AG20443 (cell line): ENCODE results near the gene RBFOX2.

Experiments
- DNase-seq: peaks from one replicate; pipeline ENCODE4 v3.0.0; 2012; ENCODE audit warnings: low spot score, mixed read lengths

RBFOX2 gene

GRCh38 chr22:35930933-35931332 lies 97.7 kb downstream of the RBFOX2 start:
- DNase-seq = peak; percentile 72

- DNase-seq = no peak
These were observed 100.3 kb downstream of the RBFOX2 start for GRCh38 chr22:35928285-35928798.

- no peak for DNase-seq
These were observed 105.6 kb downstream of the RBFOX2 start for GRCh38 chr22:35923026-35923425.

- peak; percentile 82 for DNase-seq
These were observed 106.8 kb downstream of the RBFOX2 start for GRCh38 chr22:35921777-35922176.

GRCh38 chr22:35921044-35921443 lies 107.6 kb downstream of the RBFOX2 start:
- no peak for DNase-seq

GRCh38 chr22:35919002-35919542 lies 109.6 kb downstream of the RBFOX2 start:
- DNase-seq = no peak

- DNase-seq = no peak
These were observed 110.2 kb downstream of the RBFOX2 start for GRCh38 chr22:35918456-35918855.

- DNase-seq = no peak
These were observed 111.0 kb downstream of the RBFOX2 start for GRCh38 chr22:35917651-35918050.

GRCh38 chr22:35915477-35916013 lies 113.1 kb downstream of the RBFOX2 start:
- no peak for DNase-seq

- peak; percentile 85 for DNase-seq
These were observed 113.8 kb downstream of the RBFOX2 start for GRCh38 chr22:35914665-35915476.

- DNase-seq = no peak
These were observed 114.3 kb downstream of the RBFOX2 start for GRCh38 chr22:35914357-35914664.

- DNase-seq = no peak
These were observed 114.7 kb downstream of the RBFOX2 start for GRCh38 chr22:35913925-35914324.

GRCh38 chr22:35912658-35913057 lies 116.0 kb downstream of the RBFOX2 start:
- no peak for DNase-seq

- DNase-seq = no peak
These were observed 116.7 kb downstream of the RBFOX2 start for GRCh38 chr22:35911877-35912276.

- DNase-seq = no peak
These were observed 117.7 kb downstream of the RBFOX2 start for GRCh38 chr22:35910926-35911325.

GRCh38 chr22:35910003-35910769 lies 118.4 kb downstream of the RBFOX2 start:
- peak; percentile 29 for DNase-seq

GRCh38 chr22:35905894-35906293 lies 122.7 kb downstream of the RBFOX2 start:
- no peak for DNase-seq

- DNase-seq = no peak
These were observed 123.9 kb downstream of the RBFOX2 start for GRCh38 chr22:35904752-35905151.

GRCh38 chr22:35904336-35904692 lies 124.3 kb downstream of the RBFOX2 start:
- no peak for DNase-seq

GRCh38 chr22:35903571-35904335 lies 124.9 kb downstream of the RBFOX2 start:
- DNase-seq = no peak

GRCh38 chr22:35900483-35901168 lies 128.0 kb downstream of the RBFOX2 start:
- DNase-seq = peak; percentile 26
